K562 (cell line): ENCODE measurements around the gene SP140L. TPM values are rescaled to one million over a fixed set of nuclear protein-coding genes. Genes with fewer than 3 reads are reported as not detected.

Source experiments
- ATAC-seq: fragments of 200-7000 bp; cut with Tn5 transposase; 3 replicates; pipeline ENCODE4 v1.9.1; 2020; ENCODE audit warnings: moderate library complexity
- BruUV-seq: library from RNA; stranded (reverse); fragments of 400-500 nt; replicated peaks from 2 replicates; lab custom pipeline; 2021; lab: Mats Ljungman, UMichigan
- CTCF ChIA-PET: fragments of 300-600 bp; formaldehyde crosslinking; extraction: SDS; loops from one replicate; lab custom pipeline; 2021; ENCODE audit warnings: low intra/inter-chr PET ratio; lab: Yijun Ruan, JAX
- POLR2A ChIA-PET: fragments of 300-600, 350-650 bp; sonication (Branson Sonifier 250); formaldehyde crosslinking; extraction: SDS; loops from one replicate; lab custom pipeline; 2021; ENCODE audit warnings: antibody characterized with exemption, inconsistent platforms; lab: Yijun Ruan, JAX
- DNase-seq, 4 experiments: peaks; one replicate each; pipeline versions ENCODE4 v3.0.0 to v3.0.0-alpha.2; 2011 to 2018; ENCODE audit warnings: low spot score in 3 of 4, mixed read lengths in 3 of 4; ENCODE audit errors: extremely low read depth in 1 of 4
- FAIRE-seq: peaks from 2 replicates; lab custom pipeline; 2011; peaks lifted over from hg19 to GRCh38; lab: Jason Lieb, UNC
- H2AFZ ChIP-seq: 2 replicates; pipeline ENCODE4 v1.6.0; 2011; ENCODE audit warnings: low read depth, low read length, control low read depth, inconsistent platforms
- H3K27ac ChIP-seq: fragments of 200-600 bp; 3 replicates; pipeline ENCODE4 v1.8.0; 2011; ENCODE audit warnings: low read depth, mild to moderate bottlenecking, control low read depth, inconsistent platforms, low read length, moderate library complexity, mixed read lengths; ENCODE audit errors: extremely low read depth
- H3K27me3 ChIP-seq, 2 experiments: fragments of 300-600 bp in 1 of 2; 2 replicates in 1 of 2; 3 replicates in 1 of 2; pipeline versions ENCODE4 v1.6.0 to v1.8.0; 2011; ENCODE audit warnings: inconsistent platforms in 2 of 2, low read length in 2 of 2, mild to moderate bottlenecking in 1 of 2, mixed read lengths in 1 of 2, moderate library complexity in 1 of 2; ENCODE audit not compliant: control insufficient read depth in 2 of 2, insufficient read depth in 2 of 2
- H3K36me3 ChIP-seq: fragments of 300-600 bp; 3 replicates; pipeline ENCODE4 v1.8.0; 2011; ENCODE audit warnings: mild to moderate bottlenecking, low read length, inconsistent platforms; ENCODE audit not compliant: control insufficient read depth, insufficient read depth
- H3K4me1 ChIP-seq, 2 experiments: fragments of 200-600 bp in 1 of 2; replicated peaks in 1 of 2; 2 replicates in 1 of 2; 3 replicates in 1 of 2; pipeline versions ENCODE4 v1.5.1 to v1.8.0; 2011; ENCODE audit warnings: inconsistent platforms in 2 of 2, low read length in 2 of 2, mild to moderate bottlenecking in 1 of 2, mixed read lengths in 1 of 2, moderate library complexity in 1 of 2; ENCODE audit not compliant: control insufficient read depth in 2 of 2, insufficient read depth in 2 of 2
- H3K4me2 ChIP-seq: 2 replicates; pipeline ENCODE4 v1.6.1; 2011; ENCODE audit warnings: low read length, control low read depth, inconsistent platforms, mixed read lengths; ENCODE audit not compliant: insufficient read depth
- H3K4me3 ChIP-seq: fragments of 200-600 bp; sonication (generic), shearing (Covaris generic); 2 replicates; pipeline ENCODE4 v1.5.1; 2016; ENCODE audit warnings: control low read depth, inconsistent platforms
- H3K79me2 ChIP-seq: fragments of 200-600 bp; 3 replicates; pipeline ENCODE4 v1.8.0; 2011; ENCODE audit warnings: low read length, inconsistent platforms; ENCODE audit not compliant: control insufficient read depth, insufficient read depth
- H3K9ac ChIP-seq, 2 experiments: 2 replicates each; pipeline versions ENCODE4 v1.6.0 to v1.6.1; 2011; ENCODE audit warnings: low read depth in 2 of 2, low read length in 2 of 2, control low read depth in 1 of 2, inconsistent platforms in 1 of 2, mild to moderate bottlenecking in 1 of 2, mixed read lengths in 1 of 2; ENCODE audit not compliant: insufficient read depth in 1 of 2
- H3K9me1 ChIP-seq: one replicate; pipeline ENCODE4 v1.6.0; 2011; ENCODE audit warnings: inconsistent platforms, mild to moderate bottlenecking, low read length, moderate library complexity; ENCODE audit not compliant: control insufficient read depth, insufficient read depth
- H3K9me3 ChIP-seq: replicated peaks from 2 replicates; pipeline ENCODE4 v1.5.1; 2011; ENCODE audit warnings: low read depth, low read length, inconsistent platforms; ENCODE audit not compliant: control insufficient read depth, insufficient read depth
- H4K20me1 ChIP-seq: replicated peaks from 2 replicates; pipeline ENCODE4 v1.6.1; 2011; ENCODE audit warnings: low read length, inconsistent platforms, mixed read lengths; ENCODE audit not compliant: control insufficient read depth, insufficient read depth
- CEBPB ChIP-seq: fragments of 450-650 bp; IDR thresholded peaks from 2 replicates; pipeline ENCODE4 v1.6.1; 2016; ENCODE audit warnings: missing genetic modification characterization, missing compliant biosample characterization
- CEBPG ChIP-seq, 3 experiments: fragments of 200-800 bp in 1 of 3; sonication (Bioruptor generic) in 1 of 3; sonication (generic) in 1 of 3; formaldehyde crosslinking in 1 of 3; IDR thresholded peaks in 2 of 3; conservative IDR thresholded peaks in 1 of 3; 2 replicates each; pipeline versions ENCODE4 v1.6.1 to v1.8.0; 2016 to 2022; ENCODE audit warnings: missing compliant biosample characterization in 2 of 3, missing genetic modification characterization in 2 of 3, mild to moderate bottlenecking in 1 of 3, missing genetic modification reagents in 1 of 3
- FOXP1 ChIP-seq: sonication (generic); formaldehyde crosslinking; IDR thresholded peaks from 2 replicates; pipeline ENCODE4 v1.8.0; 2022; ENCODE audit warnings: mild to moderate bottlenecking, missing genetic modification reagents
- HCFC1 ChIP-seq: IDR thresholded peaks from 2 replicates; pipeline ENCODE4 v1.6.1; 2012; ENCODE audit warnings: low read depth, low read length, improper control_type of control experiment
- HLTF ChIP-seq: fragments of 450-650 bp; IDR thresholded peaks from 2 replicates; pipeline ENCODE4 v1.6.1; 2016
- KAT2B ChIP-seq: IDR thresholded peaks from one replicate; pipeline ENCODE4 v1.6.1; 2012; ENCODE audit warnings: low read depth, mild to moderate bottlenecking, control low read depth, inconsistent platforms, low read length, moderate library complexity
- MECOM ChIP-seq: fragments of 250-450 bp; sonication (Bioruptor Pico); IDR thresholded peaks from 2 replicates; pipeline ENCODE4 v1.8.0; 2022; ENCODE audit warnings: inconsistent platforms
- POLR2B ChIP-seq: fragments of 450-650 bp; IDR thresholded peaks from 2 replicates; pipeline ENCODE4 v1.6.1; 2018; ENCODE audit warnings: low read depth; ENCODE audit not compliant: partially characterized antibody
- RBBP5 ChIP-seq: fragments of 200-600 bp; sonication (generic); IDR thresholded peaks from 2 replicates; pipeline ENCODE4 v1.6.1; 2012; ENCODE audit warnings: borderline replicate concordance, mild to moderate bottlenecking, low read length, control low read depth, inconsistent platforms; ENCODE audit not compliant: insufficient read depth, poor library complexity, severe bottlenecking
- RFX5 ChIP-seq: IDR thresholded peaks from 2 replicates; pipeline ENCODE4 v1.6.1; 2011; ENCODE audit warnings: low read depth, mild to moderate bottlenecking, improper control_type of control experiment, low read length
- TCF3 ChIP-seq: sonication (generic); formaldehyde crosslinking; IDR thresholded peaks from 2 replicates; pipeline ENCODE4 v1.4.0; 2020; ENCODE audit warnings: mild to moderate bottlenecking, missing genetic modification reagents
- WHSC1 ChIP-seq: IDR thresholded peaks from one replicate; pipeline ENCODE4 v1.6.1; 2012; ENCODE audit warnings: low read length, control low read depth, inconsistent platforms
- ZNF197 ChIP-seq: fragments of 200-800 bp; sonication (Bioruptor generic); IDR thresholded peaks from 2 replicates; pipeline ENCODE4 v1.6.1; 2016; ENCODE audit warnings: low read depth, missing genetic modification characterization, missing compliant biosample characterization
- WGBS: fragments of 100-300 bp; shearing (Covaris generic); methylation state at CpG from one replicate; pipeline ENCODE4 v1.1.6; 2016; ENCODE audit warnings: low coverage, mixed read lengths; ENCODE audit not compliant: insufficient coverage; ENCODE audit errors: missing lambda C conversion rate; 5-methylcytosine and 5-hydroxymethylcytosine counted together
- in situ Hi-C: fragments of 300-500 bp; cut with MboI; formaldehyde crosslinking; loops from 4 replicates; pipeline ENCODE4 v1.15.0; 2018; ENCODE audit warnings: inconsistent platforms, mixed read lengths
- intact Hi-C: fragments of 100-400 bp; cut with micrococcal nuclease; formaldehyde crosslinking; loops from 2 replicates; pipeline ENCODE4 v1.14.2; 2022
- polyA plus RNA-seq, 8 experiments: library from polyadenylated mRNA; depleted of rRNA in 4 of 8; stranded (reverse) in 5 of 8; unstranded in 3 of 8; fragments of >200 nt; fragmentation: Nextera tagmentation in 2 of 8; fragmentation: Illumina TruSeq in 1 of 8; extraction: Ambion mirVana in 2 of 8; extraction: Trizol in 1 of 8; gene quantifications; 2 replicates each; pipeline versions ENCODE4 v1.2.1 to v1.2.3, GENCODE V29; 2011 to 2014; ENCODE audit warnings: inconsistent platforms in 1 of 8, missing spikeins in 1 of 8
- total RNA-seq, 7 experiments: library from RNA; depleted of rRNA in 6 of 7; stranded (reverse); fragments of >200 nt in 6 of 7; fragmentation: Illumina TruSeq in 2 of 7; extraction: Trizol in 2 of 7; gene quantifications; 2 replicates each; pipeline versions ENCODE4 v1.2.1 to v1.2.3, GENCODE V29; 2011 to 2021; ENCODE audit warnings: low replicate concordance in 1 of 7
- TF ChIP-seq, protein P1 (sequence below), 2 experiments: fragments of 450-650 bp in 1 of 2; sonication (generic) in 1 of 2; formaldehyde crosslinking in 1 of 2; IDR thresholded peaks in 1 of 2; conservative IDR thresholded peaks in 1 of 2; 2 replicates each; pipeline versions ENCODE4 v1.6.1 to v1.8.1; 2016 to 2023; ENCODE audit warnings: mild to moderate bottlenecking in 2 of 2, moderate library complexity in 2 of 2, inconsistent platforms in 1 of 2, missing genetic modification reagents in 1 of 2

SP140L gene
- total and polyA plus RNA-seq, 9 of the 15 experiments (the other 6 are each of a cell fraction or from before 2014, with no cell fraction given), result 4.0 to 15.5 (median 11.3) TPM

DNA sequence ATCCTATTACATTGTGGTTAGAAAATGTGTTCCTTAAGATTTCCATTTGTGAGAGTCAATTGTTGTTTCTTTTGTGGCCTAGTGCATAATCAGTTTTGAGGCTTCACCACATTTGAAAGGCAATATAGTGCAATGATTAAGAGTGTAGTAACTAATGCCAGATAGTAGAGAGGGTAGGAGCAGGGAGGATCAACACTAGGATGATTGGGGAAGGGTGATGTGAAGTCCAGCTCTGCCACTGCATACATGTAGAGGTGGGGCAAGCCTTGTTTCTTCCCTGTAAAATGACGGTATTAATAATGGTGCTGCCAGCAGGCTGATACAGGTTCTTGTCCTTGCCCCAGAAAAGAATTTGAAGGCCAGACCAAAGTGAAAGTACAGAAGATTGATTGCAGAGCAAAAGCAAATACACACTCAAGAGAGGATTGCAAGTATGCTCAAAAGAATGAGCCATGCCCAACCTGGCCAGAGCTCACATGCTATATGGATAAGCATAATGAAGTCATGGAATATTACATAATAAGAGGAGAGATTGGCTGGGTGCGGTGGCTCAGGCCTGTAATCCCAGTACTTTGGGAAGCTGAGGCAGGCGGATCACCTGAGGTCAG lies 97.0 kb downstream of the SP140L start:
- Histone ChIP-seq H3K27me3 (no peaks in the 10 kb centered on the region), H3K4me2 (no peak overlapping the region), H3K9me1 (no peaks in the 10 kb centered on the region), H3K36me3 (peaks cover 4% of the 10 kb centered on the region; the same call in 1 of the 3 replicates), H2AFZ (no peak overlapping the region), H3K27ac (no peak overlapping the region), H4K20me1 (no peaks in the 10 kb centered on the region), H3K79me2 (peaks cover 57% of the 10 kb centered on the region), H3K9ac (no peak overlapping the region), H3K9me3 (no peaks in the 10 kb centered on the region; the same call in 1 of the 2 replicates), H3K4me1 (peaks cover 0 to 4% of the 10 kb centered on the region in 2 experiments; a peak in 1 of 5 replicates), H3K4me3 (no peak overlapping the region)
- in situ Hi-C loops, result no loop called here
- BruUV-seq, result no TSS peak
- CTCF ChIA-PET, result no interaction called here
- DNase-seq (no peak), FAIRE-seq (no peak), ATAC-seq (peak; percentile 32; the same call in 1 of the 3 replicates)
- intact Hi-C loops, result no loop called here
- WGBS, result 92% methylated on average over 3 of the region's 3 CpGs
- TF ChIP-seq TCF3 (CRISPR knock-in tag) (peak; percentile 27; the same call in 1 of the 2 replicates), ZNF197 (CRISPR knock-in tag) (no peak)
- POLR2A ChIA-PET, result no interaction called here

DNA sequence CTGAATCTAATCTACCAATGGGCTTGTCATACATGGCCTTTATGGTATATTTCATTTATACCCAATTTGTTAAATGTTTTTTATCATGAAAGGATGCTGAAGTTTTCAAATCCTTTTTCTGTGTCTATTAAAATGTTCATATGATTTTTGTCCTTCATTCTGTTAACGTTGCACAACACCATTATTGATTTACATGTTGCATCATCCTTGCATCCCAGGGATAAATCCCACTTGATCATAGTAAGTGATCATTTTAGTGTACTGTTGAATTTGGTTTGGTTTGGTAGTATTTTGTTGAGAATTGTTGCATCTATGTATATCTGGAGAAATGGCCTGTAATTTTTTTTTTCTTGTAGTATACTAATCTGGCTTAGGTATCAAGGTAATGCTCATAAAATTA lies 98.4 kb downstream of the SP140L start:
- H2AFZ ChIP-seq, result no peak overlapping the region
- no peak for ATAC-seq
- BruUV-seq, result no TSS peak
- intact Hi-C loops, result no loop called here
- H4K20me1 ChIP-seq, result no peaks in the 10 kb centered on the region
- CTCF ChIA-PET, result no interaction called here
- H3K4me1 ChIP-seq, result peaks cover 0 to 4% of the 10 kb centered on the region in 2 experiments; a peak in 1 of 5 replicates
- no peak overlapping the region for H3K4me3 ChIP-seq
- H3K9me3 ChIP-seq, result peaks cover 2% of the 10 kb centered on the region
- no peak overlapping the region for H3K27ac ChIP-seq
- POLR2A ChIA-PET, result no interaction called here
- in situ Hi-C loops, result no loop called here
- no peak for FAIRE-seq
- no peak overlapping the region for H3K4me2 ChIP-seq
- 70% methylated on average over 1 of the region's 1 CpG for WGBS
- peaks cover 10% of the 10 kb centered on the region; the same call in 1 of the 3 replicates for H3K36me3 ChIP-seq
- H3K27me3 ChIP-seq, result no peaks in the 10 kb centered on the region
- H3K9ac ChIP-seq, result no peak overlapping the region
- no peak for DNase-seq
- H3K79me2 ChIP-seq, result peaks cover 51% of the 10 kb centered on the region
- no peaks in the 10 kb centered on the region for H3K9me1 ChIP-seq
- TF ChIP-seq CEBPB (tag), result peak; percentile 64
- TF ChIP-seq RBBP5, result no peak
- TF ChIP-seq CEBPG (CRISPR knock-in tag; IDR thresholded peaks at IDR 0.05), result no peak
- TF ChIP-seq CEBPG (tag; conservative IDR thresholded peaks at IDR 0.05 in 1 of 2, IDR thresholded peaks at IDR 0.05 in 1 of 2), result peak; percentile 62 to 70
- no peak for TF ChIP-seq HCFC1
- TF ChIP-seq HLTF, result no peak
- TF ChIP-seq KAT2B, result no peak
- no peak for TF ChIP-seq POLR2B
- no peak for TF ChIP-seq FOXP1
- TF ChIP-seq WHSC1, result no peak
- no peak for TF ChIP-seq MECOM (CRISPR knock-in tag)
- TF ChIP-seq, protein P1, sequence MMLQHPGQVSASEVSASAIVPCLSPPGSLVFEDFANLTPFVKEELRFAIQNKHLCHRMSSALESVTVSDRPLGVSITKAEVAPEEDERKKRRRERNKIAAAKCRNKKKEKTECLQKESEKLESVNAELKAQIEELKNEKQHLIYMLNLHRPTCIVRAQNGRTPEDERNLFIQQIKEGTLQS (IDR thresholded peaks at IDR 0.05), result peak; percentile 62
- TF ChIP-seq, protein P1 (CRISPR knock-in tag; conservative IDR thresholded peaks at IDR 0.05), result no peak
- TF ChIP-seq RFX5, result no peak
